NB4 (cell line): ENCODE results near the gene KATNB1.
A peak's percentile ranks its signal among the peaks of the same experiment; 100 is the strongest.

Source experiments
- CTCF ChIP-seq: IDR thresholded peaks from one replicate; pipeline ENCODE4 v1.5.1; 2012; ENCODE audit warnings: low read depth, low read length
- MAX ChIP-seq: IDR thresholded peaks from 2 replicates; pipeline ENCODE4 v1.6.1; 2011; ENCODE audit warnings: low read depth, low read length
- POLR2A ChIP-seq: IDR thresholded peaks from 2 replicates; pipeline ENCODE4 v1.6.1; 2011; ENCODE audit warnings: mild to moderate bottlenecking; ENCODE audit not compliant: insufficient read length; ENCODE audit errors: extremely low read depth

- TF ChIP-seq CTCF, result no peak
- TF ChIP-seq POLR2A, result no peak
- peak; percentile 28; the same call in 1 of the 2 replicates for TF ChIP-seq MAX
Observed at GRCh38 chr16:57799600-57800199, 64.1 kb downstream of the KATNB1 start.
